Adrenal gland (tissue), 12 donors: ENCODE results near the gene TSHZ2. TPM values are rescaled to one million over a fixed set of nuclear protein-coding genes. Genes with fewer than 3 reads are reported as not detected.

Experiments
- DNase-seq, 7 donors: peaks; one replicate each; pipeline ENCODE4 v3.0.0-alpha.2; 2019 to 2020
- H3K27ac ChIP-seq, 5 donors: fragments of 200-600 bp; sonication (generic) in 4 of 5; 1 replicate in 3 of 5; 2 replicates in 2 of 5; pipeline versions ENCODE4 v1.5.1 to v1.8.0; 2016 to 2020; ENCODE audit warnings: mild to moderate bottlenecking in 1 of 5
- H3K27me3 ChIP-seq: fragments of 200-600 bp; 2 replicates; pipeline ENCODE4 v1.8.0; 2021
- H3K36me3 ChIP-seq, 2 donors: fragments of 200-600 bp; replicated peaks in 1 of 2; 1 replicate in 1 of 2; 2 replicates in 1 of 2; pipeline versions ENCODE4 v1.5.1 to v1.8.0; 2018 to 2022
- H3K4me1 ChIP-seq, 2 donors: fragments of 200-600 bp; replicated peaks in 1 of 2; 1 replicate in 1 of 2; 2 replicates in 1 of 2; pipeline versions ENCODE4 v1.5.1 to v1.8.0; 2018 to 2021
- H3K4me3 ChIP-seq, 4 donors: fragments of 200-600 bp; sonication (generic) in 3 of 4; one replicate each; pipeline ENCODE4 v1.5.1; 2016 to 2018
- H3K9me3 ChIP-seq, 3 donors: fragments of 200-600 bp; sonication (generic) in 1 of 3; replicated peaks in 1 of 3; 1 replicate in 2 of 3; 2 replicates in 1 of 3; pipeline versions ENCODE4 v1.5.1 to v1.8.0; 2016 to 2021
- POLR2A ChIP-seq, 2 donors: fragments of 450-650 bp; IDR thresholded peaks; one replicate each; pipeline ENCODE4 v1.6.1; 2017; ENCODE audit warnings: antibody characterized with exemption in 2 of 2, mild to moderate bottlenecking in 2 of 2, moderate library complexity in 1 of 2
- WGBS, 4 donors: extraction: QIAGEN DNeasy Blood & Tissue Kit in 2 of 4; methylation state at CpG; one replicate each; pipeline versions ENCODE4 v1.1.5 to v1.1.7; 2013 to 2017; 5-methylcytosine and 5-hydroxymethylcytosine counted together
- intact Hi-C, 2 donors: fragments of 100-400 bp; cut with DNase I; formaldehyde crosslinking; loops; one replicate each; pipeline versions ENCODE4 v1.14.1 to v1.15.0; 2022 to 2023
- polyA plus RNA-seq, 3 donors: library from polyadenylated mRNA; stranded (reverse); fragments of 200-250 nt in 2 of 3; fragments of 350-450 nt in 1 of 3; fragmentation: Illumina TruSeq in 1 of 3; extraction: RNeasy Lipid Tissue Mini Kit (QIAGEN cat#74804) in 1 of 3; gene quantifications; one replicate each; pipeline ENCODE4 v1.2.3, GENCODE V29; 2013 to 2014
- total RNA-seq, 9 donors: library from RNA; depleted of rRNA in 4 of 9; stranded (reverse); fragments of >200 nt in 4 of 9; fragments of 120-200 nt in 1 of 9; fragmentation: NEBNext Ultra II Directional in 1 of 9; extraction: Animal tissue kit (Norgen Biotek cat#: 25700) in 1 of 9; gene quantifications; one replicate each; pipeline versions ENCODE4 v1.1.0 to v1.2.4, GENCODE V29; 2013 to 2023
- TF ChIP-seq, protein P1 (sequence below), 6 experiments: fragments of 450-650 bp in 4 of 6; fragments of 200-600 bp in 2 of 6; sonication (generic) in 1 of 6; IDR thresholded peaks; 1 replicate in 5 of 6; 2 replicates in 1 of 6; pipeline versions ENCODE4 v1.5.1 to v1.8.0; 2016 to 2021; ENCODE audit warnings: antibody characterized with exemption in 6 of 6, mild to moderate bottlenecking in 2 of 6, moderate library complexity in 1 of 6
- donor health status: healthy with polysubstance abuse.
- donor health status: Bipolar disorder and iron deficiency.
- donor health status: DM: yes; HTN: yes; CAD: no.
- donor health status: DM: no; HTN: no; CAD: no.
- donor health status: DM: no; HTN: no; CAD: no.
- donor health status: DM: yes; HTN: yes; CAD: no.

Gene TSHZ2
- total and polyA plus RNA-seq, 12 donors, result 20.5 to 87.1 (median 52.4) TPM

- Histone ChIP-seq H3K27me3 (no peaks in the 10 kb centered on the region), H3K27ac (no peak overlapping the region), H3K36me3 (no peaks in the 10 kb centered on the region), H3K4me3 (no peak overlapping the region), H3K9me3 (no peaks in the 10 kb centered on the region), H3K4me1 (no peaks in the 10 kb centered on the region)
- intact Hi-C loops, result no loop called here
- TF ChIP-seq POLR2A (IDR thresholded peaks at IDR 0.05), result no peak
- TF ChIP-seq, protein P1, sequence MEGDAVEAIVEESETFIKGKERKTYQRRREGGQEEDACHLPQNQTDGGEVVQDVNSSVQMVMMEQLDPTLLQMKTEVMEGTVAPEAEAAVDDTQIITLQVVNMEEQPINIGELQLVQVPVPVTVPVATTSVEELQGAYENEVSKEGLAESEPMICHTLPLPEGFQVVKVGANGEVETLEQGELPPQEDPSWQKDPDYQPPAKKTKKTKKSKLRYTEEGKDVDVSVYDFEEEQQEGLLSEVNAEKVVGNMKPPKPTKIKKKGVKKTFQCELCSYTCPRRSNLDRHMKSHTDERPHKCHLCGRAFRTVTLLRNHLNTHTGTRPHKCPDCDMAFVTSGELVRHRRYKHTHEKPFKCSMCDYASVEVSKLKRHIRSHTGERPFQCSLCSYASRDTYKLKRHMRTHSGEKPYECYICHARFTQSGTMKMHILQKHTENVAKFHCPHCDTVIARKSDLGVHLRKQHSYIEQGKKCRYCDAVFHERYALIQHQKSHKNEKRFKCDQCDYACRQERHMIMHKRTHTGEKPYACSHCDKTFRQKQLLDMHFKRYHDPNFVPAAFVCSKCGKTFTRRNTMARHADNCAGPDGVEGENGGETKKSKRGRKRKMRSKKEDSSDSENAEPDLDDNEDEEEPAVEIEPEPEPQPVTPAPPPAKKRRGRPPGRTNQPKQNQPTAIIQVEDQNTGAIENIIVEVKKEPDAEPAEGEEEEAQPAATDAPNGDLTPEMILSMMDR (IDR thresholded peaks at IDR 0.05), result no peak
- 69 to 73% (median 71%) methylated on average over 9 of the region's 9 CpGs for WGBS, 4 donors
- no peak for DNase-seq
These were observed 47.5 kb upstream of the TSHZ2 start for GRCh38 chr20:52924411-52925271.

DNA sequence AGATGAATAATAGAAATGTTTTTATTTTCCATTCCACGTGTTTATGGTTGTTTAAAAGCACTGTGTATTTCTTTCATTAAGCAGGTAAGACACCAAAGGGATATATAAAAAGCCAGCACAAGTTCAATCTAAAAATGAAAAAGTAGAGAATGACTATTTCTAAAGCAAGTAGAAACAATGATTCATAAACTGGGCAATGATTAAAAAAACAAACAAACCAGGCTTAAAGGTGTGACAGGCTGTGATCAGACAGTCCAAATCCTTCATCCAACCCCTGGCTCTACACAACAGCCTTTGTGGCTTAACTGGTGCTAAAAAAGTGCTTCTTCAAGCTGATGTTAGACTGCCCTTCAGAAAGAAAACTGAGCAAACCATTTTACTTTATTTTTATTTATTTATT, 45.7 kb upstream of the TSHZ2 start:
- WGBS, 4 donors, result 66 to 73% (median 71%) methylated on average over 1 of the region's 1 CpG
- H3K4me1 ChIP-seq, result no peaks in the 10 kb centered on the region
- H3K27me3 ChIP-seq, result no peaks in the 10 kb centered on the region
- H3K36me3 ChIP-seq, result no peaks in the 10 kb centered on the region
- DNase-seq, result no peak
- no peak overlapping the region for H3K4me3 ChIP-seq
- intact Hi-C loops, result no loop called here
- no peak overlapping the region for H3K27ac ChIP-seq
- no peaks in the 10 kb centered on the region for H3K9me3 ChIP-seq
- TF ChIP-seq, protein P1 (IDR thresholded peaks at IDR 0.05), result no peak
- no peak for TF ChIP-seq POLR2A (IDR thresholded peaks at IDR 0.05)

DNA sequence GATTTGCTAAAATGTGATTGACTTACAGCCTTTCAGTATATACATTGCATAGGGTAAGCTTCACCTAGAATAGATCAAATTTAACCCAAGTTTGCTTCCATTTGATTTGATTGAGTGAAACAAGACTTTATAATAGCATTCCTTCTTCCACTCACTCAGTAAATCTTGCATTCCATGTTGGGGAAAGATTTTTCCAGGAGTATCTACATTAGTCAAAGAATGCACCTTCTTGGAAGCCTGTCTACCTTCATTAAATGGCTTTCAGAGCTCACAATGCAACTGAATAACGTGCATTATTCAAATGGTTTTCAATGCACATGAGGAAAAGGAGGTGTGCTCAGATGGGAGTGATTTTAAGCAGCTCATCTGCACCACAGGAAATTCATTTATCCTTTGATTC, 38.3 kb upstream of the TSHZ2 start:
- no peaks in the 10 kb centered on the region for H3K27me3 ChIP-seq
- intact Hi-C loops, result no loop called here
- no peaks in the 10 kb centered on the region for H3K4me1 ChIP-seq
- 68 to 78% (median 72%) methylated on average over 1 of the region's 1 CpG for WGBS, 4 donors
- no peak overlapping the region for H3K27ac ChIP-seq
- no peaks in the 10 kb centered on the region for H3K9me3 ChIP-seq
- DNase-seq, result no peak
- TF ChIP-seq POLR2A (IDR thresholded peaks at IDR 0.05), result no peak
- TF ChIP-seq, protein P1 (IDR thresholded peaks at IDR 0.05), result no peak
- no peaks in the 10 kb centered on the region for H3K36me3 ChIP-seq
- no peak overlapping the region for H3K4me3 ChIP-seq

GRCh38 chr20:52936351-52937340, 35.5 kb upstream of the TSHZ2 start:
- 64 to 74% (median 67%) methylated on average over 16 of the region's 16 CpGs for WGBS, 4 donors
- peak overlapping the region in 1 of 5 donors; percentile 49 for H3K27ac ChIP-seq
- no peaks in the 10 kb centered on the region for H3K9me3 ChIP-seq
- H3K27me3 ChIP-seq, result no peaks in the 10 kb centered on the region
- H3K4me1 ChIP-seq, result no peaks in the 10 kb centered on the region
- intact Hi-C loops, result no loop called here
- peak overlapping the region in 1 of 4 donors; percentile 15 for H3K4me3 ChIP-seq
- DNase-seq, result peak in 1 of 7 donors; percentile 7
- no peaks in the 10 kb centered on the region for H3K36me3 ChIP-seq
- TF ChIP-seq, protein P1 (IDR thresholded peaks at IDR 0.05), result no peak
- TF ChIP-seq POLR2A (IDR thresholded peaks at IDR 0.05), result no peak
